Measurements from ENCODE around the gene MGAT2.
"Not testable (repeated sequence)": the region's sequence is repeated elsewhere in the genome, so short reads cannot be mapped to it uniquely, and the experiment has no call there.

Gene MGAT2

DNA sequence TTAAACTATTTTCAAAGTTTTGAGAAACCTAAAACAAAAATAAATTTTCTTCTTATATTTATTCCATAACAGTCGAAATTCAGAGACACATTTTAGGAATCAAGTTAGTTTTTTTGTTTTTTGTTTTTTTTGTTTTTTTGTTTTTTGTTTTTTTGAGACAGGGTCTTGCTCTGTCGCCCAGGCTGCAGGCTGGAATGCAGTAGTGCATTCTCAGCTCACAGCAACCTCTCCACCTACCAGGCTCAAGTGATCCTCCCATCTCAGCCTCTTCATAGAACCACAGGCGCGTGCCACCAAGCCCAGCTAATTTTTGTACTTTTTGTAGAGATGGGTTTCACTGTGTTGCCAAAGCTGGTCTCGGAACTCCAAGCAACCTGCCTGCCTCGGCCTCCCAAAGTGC lies 32.9 kb downstream of the MGAT2 start:
- H3K9me3 Mint-ChIP-seq, result no peaks in the 10 kb centered on the region
- H3K27ac Mint-ChIP-seq, result no peak overlapping the region
- H3K27me3 Mint-ChIP-seq, result no peaks in the 10 kb centered on the region
- CTCF ChIA-PET, result no interaction called here
- peaks cover 18% of the 10 kb centered on the region for H3K36me3 Mint-ChIP-seq
- H3K4me1 Mint-ChIP-seq, result no peaks in the 10 kb centered on the region
- DNase-seq, result no peak
- no peak overlapping the region for H3K4me3 Mint-ChIP-seq

DNA sequence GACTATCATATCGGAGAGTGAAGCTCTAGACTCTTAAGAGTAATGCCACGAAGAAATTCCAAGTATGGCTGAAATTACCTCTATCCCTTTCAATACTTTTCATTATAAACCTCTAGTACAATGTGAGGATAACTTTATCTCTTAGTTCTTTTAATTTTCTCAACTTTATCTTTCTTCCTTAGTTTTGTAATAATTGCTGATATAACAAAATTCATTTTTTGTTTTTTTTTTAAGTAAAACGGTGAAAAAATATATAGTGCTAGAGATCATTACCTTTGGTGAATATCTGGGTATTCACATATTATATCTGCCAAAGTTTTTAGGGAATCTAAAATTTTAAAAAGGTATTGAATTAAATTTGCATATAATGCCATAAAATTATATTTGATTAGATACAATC lies 33.9 kb downstream of the MGAT2 start:
- Mint-ChIP-seq H3K4me3 (no peak overlapping the region), H3K9me3 (no peaks in the 10 kb centered on the region), H3K27me3 (no peaks in the 10 kb centered on the region), H3K4me1 (no peaks in the 10 kb centered on the region), H3K36me3 (peaks cover 18% of the 10 kb centered on the region), H3K27ac (no peak overlapping the region)
- CTCF ChIA-PET, result interaction anchor here (0.6 kb wide), 1 partner anchor 198 kb away, joined by 3 read pairs; the partner anchor contains the start of gene NEMF
- no peak for DNase-seq

DNA sequence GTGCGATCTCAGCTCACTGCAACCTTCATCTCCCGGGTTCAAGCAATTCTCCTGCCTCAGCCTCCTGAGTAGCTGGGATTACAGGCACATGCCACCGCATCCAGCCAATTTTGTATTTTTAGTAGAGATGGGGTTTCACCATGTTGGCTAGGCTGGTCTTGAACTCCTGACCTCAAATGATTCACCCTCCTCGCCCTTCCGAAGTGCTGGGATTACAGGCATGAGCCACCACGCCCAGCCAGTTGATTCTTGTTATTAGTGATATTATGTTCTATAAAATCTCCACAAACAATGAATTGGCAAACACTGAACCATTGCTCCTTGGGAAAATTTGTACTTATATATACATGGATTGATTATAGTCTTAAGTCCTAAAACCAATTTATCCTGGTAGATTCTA lies 36.9 kb downstream of the MGAT2 start:
- H3K36me3 Mint-ChIP-seq, result peaks cover 17% of the 10 kb centered on the region
- H3K9me3 Mint-ChIP-seq, H3K27me3 Mint-ChIP-seq, DNase-seq, CTCF ChIA-PET, H3K4me3 Mint-ChIP-seq, H3K4me1 Mint-ChIP-seq: not testable (repeated sequence)
- H3K27ac Mint-ChIP-seq, result peak overlapping the region; percentile 42

DNA sequence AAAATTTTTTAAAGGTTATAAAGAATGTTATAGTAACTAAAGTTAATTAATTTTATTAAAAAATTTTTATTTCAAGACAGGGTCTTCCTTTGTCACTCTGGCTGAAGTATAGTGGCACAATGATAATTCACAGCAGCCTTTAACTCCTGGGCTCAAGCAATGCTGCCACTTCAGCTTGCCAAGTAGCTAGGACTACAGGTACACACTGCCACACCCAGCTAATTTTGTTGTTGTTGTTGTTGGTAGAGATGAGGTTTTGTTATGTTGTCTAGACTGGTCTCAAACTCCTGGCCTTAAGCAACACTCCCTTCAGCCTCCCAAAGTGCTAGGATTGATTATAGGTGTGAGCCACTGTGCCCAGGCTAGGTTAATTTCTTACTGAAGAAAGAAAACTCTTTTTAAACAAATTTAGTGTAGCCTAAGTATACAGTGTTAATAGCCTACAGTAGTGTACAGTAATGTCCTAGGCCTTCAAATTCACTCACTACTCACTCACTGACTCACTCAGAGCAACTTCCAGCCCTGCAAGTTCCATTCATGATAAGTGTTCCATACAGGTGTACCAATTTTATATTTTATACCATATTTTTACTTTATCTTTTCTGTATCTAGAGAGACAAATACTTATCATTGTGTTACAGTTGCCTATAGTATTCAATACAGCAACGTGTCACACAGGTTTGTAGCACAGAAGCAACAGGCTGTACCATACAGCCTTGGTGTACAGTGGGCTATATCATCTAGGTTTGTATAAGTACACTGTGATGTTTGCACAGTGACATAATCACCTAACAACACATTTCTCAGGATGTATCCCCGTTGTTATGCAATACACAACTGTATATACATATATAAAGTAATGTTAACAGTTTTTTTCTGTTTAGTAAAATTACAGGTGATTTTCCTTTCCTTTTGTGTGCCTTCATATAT lies 39.2 kb downstream of the MGAT2 start:
- Mint-ChIP-seq H3K4me3 (no peak overlapping the region), H3K4me1 (no peaks in the 10 kb centered on the region), H3K36me3 (peaks cover 22% of the 10 kb centered on the region), H3K27ac (no peak overlapping the region), H3K27me3 (no peaks in the 10 kb centered on the region), H3K9me3 (no peaks in the 10 kb centered on the region)
- CTCF ChIA-PET, result interaction anchor here (0.9 kb wide), 1 partner anchor 12 kb away, joined by 3 read pairs; no protein-coding TSS in a partner anchor
- no peak for DNase-seq

DNA sequence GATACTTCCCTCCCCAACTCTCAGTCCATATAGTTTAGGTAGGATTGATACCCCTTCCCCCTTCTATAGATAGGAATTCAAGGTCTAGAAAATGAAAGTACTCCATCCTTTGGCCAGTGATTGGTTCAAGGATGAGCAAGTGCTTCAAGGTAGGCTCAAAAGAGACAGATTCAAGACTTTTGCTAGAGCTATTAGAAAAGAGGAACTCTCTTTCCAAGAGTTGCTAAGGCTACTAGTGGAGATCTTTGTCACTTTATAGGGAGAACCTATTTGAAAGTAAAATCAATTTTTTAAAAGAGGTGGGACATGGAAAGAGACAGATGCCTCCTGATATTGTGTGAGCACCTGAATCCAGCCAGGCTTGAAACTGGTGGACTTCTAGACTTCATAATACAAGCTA lies 49.9 kb downstream of the MGAT2 start:
- Mint-ChIP-seq H3K4me1 (no peaks in the 10 kb centered on the region), H3K27ac (no peak overlapping the region), H3K36me3 (peaks cover 38% of the 10 kb centered on the region), H3K9me3 (no peaks in the 10 kb centered on the region), H3K4me3 (no peak overlapping the region), H3K27me3 (no peaks in the 10 kb centered on the region)
- DNase-seq, result no peak
- CTCF ChIA-PET, result interaction anchor here (1.2 kb wide), 1 partner anchor 97 kb away, joined by 3 read pairs; the partner anchor contains the start of gene KLHDC2

Data from activated naive CD4-positive, alpha-beta T cell treated with anti-CD3 and anti-CD28 coated beads, Interleukin-2, amount 10 ng/mL, durations not matched to agents 7 days and 5 days (primary cell).